ENCODE measurements around the gene DAD1.
"Not testable (repeated sequence)": the region's sequence is repeated elsewhere in the genome, so short reads cannot be mapped to it uniquely, and the experiment has no call there.

Gene DAD1

GRCh38 chr14:22589096-22589839 lies at the start of gene DAD1:
TSS of gene DAD1 (minus strand) at chr14:22589224. CDS start at chr14:22589157, 67 bp downstream.
- peak; percentile 99 for DNase-seq (ENCODE audit: low read depth in 2 of 2)

GRCh38 chr14:22635980-22636379 lies 47.0 kb upstream of the DAD1 start:
- not testable (repeated sequence) for DNase-seq (ENCODE audit: low read depth in 2 of 2)

- DNase-seq (ENCODE audit: low read depth in 2 of 2), result no peak
Measured at GRCh38 chr14:22634233-22634900, 45.3 kb upstream of the DAD1 start.

- DNase-seq (ENCODE audit: low read depth in 2 of 2), result no peak
Measured at GRCh38 chr14:22630486-22630885, 41.5 kb upstream of the DAD1 start.

- DNase-seq (ENCODE audit: low read depth in 2 of 2), result no peak
Measured at GRCh38 chr14:22630066-22630465, 41.0 kb upstream of the DAD1 start.

GRCh38 chr14:22629361-22629760 lies 40.3 kb upstream of the DAD1 start:
- DNase-seq (ENCODE audit: low read depth in 2 of 2), result no peak

- DNase-seq (ENCODE audit: low read depth in 2 of 2), result no peak
Measured at GRCh38 chr14:22627506-22628263, 38.7 kb upstream of the DAD1 start.

GRCh38 chr14:22626590-22626989 lies 37.6 kb upstream of the DAD1 start:
- no peak for DNase-seq (ENCODE audit: low read depth in 2 of 2)

GRCh38 chr14:22623047-22623446 lies 34.0 kb upstream of the DAD1 start:
- DNase-seq (ENCODE audit: low read depth in 2 of 2), result no peak

GRCh38 chr14:22622255-22622654 lies 33.2 kb upstream of the DAD1 start:
- no peak for DNase-seq (ENCODE audit: low read depth in 2 of 2)

- not testable (repeated sequence) for DNase-seq (ENCODE audit: low read depth in 2 of 2)
Measured at GRCh38 chr14:22615765-22616164, 26.7 kb upstream of the DAD1 start.

GRCh38 chr14:22614240-22614799 lies 25.3 kb upstream of the DAD1 start:
- DNase-seq (ENCODE audit: low read depth in 2 of 2), result no peak

GRCh38 chr14:22613736-22614239 lies 24.8 kb upstream of the DAD1 start:
- no peak for DNase-seq (ENCODE audit: low read depth in 2 of 2)

GRCh38 chr14:22613106-22613695 lies 24.2 kb upstream of the DAD1 start:
- DNase-seq (ENCODE audit: low read depth in 2 of 2), result no peak

GRCh38 chr14:22610931-22611330 lies 21.9 kb upstream of the DAD1 start:
- no peak for DNase-seq (ENCODE audit: low read depth in 2 of 2)

GRCh38 chr14:22607291-22607690 lies 18.3 kb upstream of the DAD1 start:
- no peak for DNase-seq (ENCODE audit: low read depth in 2 of 2)

- no peak for DNase-seq (ENCODE audit: low read depth in 2 of 2)
Measured at GRCh38 chr14:22606380-22606779, 17.4 kb upstream of the DAD1 start.

- no peak for DNase-seq (ENCODE audit: low read depth in 2 of 2)
Measured at GRCh38 chr14:22602862-22603261, 13.8 kb upstream of the DAD1 start.

GRCh38 chr14:22601996-22602395 lies 13.0 kb upstream of the DAD1 start:
- no peak for DNase-seq (ENCODE audit: low read depth in 2 of 2)

GRCh38 chr14:22601456-22601855 lies 12.4 kb upstream of the DAD1 start:
- DNase-seq (ENCODE audit: low read depth in 2 of 2), result no peak

GRCh38 chr14:22600027-22600426 lies 11.0 kb upstream of the DAD1 start:
- no peak for DNase-seq (ENCODE audit: low read depth in 2 of 2)

GRCh38 chr14:22599349-22599748 lies 10.3 kb upstream of the DAD1 start:
- no peak for DNase-seq (ENCODE audit: low read depth in 2 of 2)

All from activated CD8-positive, alpha-beta memory T cell treated with anti-CD3 and anti-CD28 coated beads for 4 hours (primary cell).